Effector memory CD8-positive, alpha-beta T cell (primary cell): ENCODE measurements around the gene CDCA8.

Source experiments
- ATAC-seq: fragments of 150-1000 bp; cut with Tn5 transposase; replicated peaks from 2 replicates; pipeline ENCODE4 v1.10.0; 2021; ENCODE audit warnings: mild to moderate bottlenecking, moderate library complexity
- DNase-seq, 3 experiments: peaks; one replicate each; pipeline ENCODE4 v3.0.0; 2021
- H3K27ac Mint-ChIP-seq, 2 donors: one replicate each; pipeline ENCODE4 v1.8.0; 2022; ENCODE audit warnings: mild to moderate bottlenecking in 2 of 2, mixed read lengths in 2 of 2, moderate library complexity in 2 of 2
- H3K27me3 Mint-ChIP-seq, 2 donors: one replicate each; pipeline ENCODE4 v1.8.0; 2022; ENCODE audit warnings: mixed read lengths in 2 of 2
- H3K36me3 Mint-ChIP-seq: one replicate; pipeline ENCODE4 v1.8.0; 2022; ENCODE audit warnings: mild to moderate bottlenecking, moderate library complexity, mixed read lengths; ENCODE audit not compliant: insufficient read depth
- H3K4me1 Mint-ChIP-seq, 2 donors: one replicate each; pipeline ENCODE4 v1.8.0; 2022; ENCODE audit warnings: low read depth in 2 of 2, mixed read lengths in 2 of 2
- H3K4me3 Mint-ChIP-seq, 2 donors: one replicate each; pipeline ENCODE4 v1.8.0; 2022; ENCODE audit warnings: mild to moderate bottlenecking in 2 of 2, mixed read lengths in 2 of 2, moderate library complexity in 2 of 2
- H3K9me3 Mint-ChIP-seq, 2 donors: one replicate each; pipeline ENCODE4 v1.8.0; 2022; ENCODE audit warnings: mixed read lengths in 2 of 2

The CDCA8 gene

DNA sequence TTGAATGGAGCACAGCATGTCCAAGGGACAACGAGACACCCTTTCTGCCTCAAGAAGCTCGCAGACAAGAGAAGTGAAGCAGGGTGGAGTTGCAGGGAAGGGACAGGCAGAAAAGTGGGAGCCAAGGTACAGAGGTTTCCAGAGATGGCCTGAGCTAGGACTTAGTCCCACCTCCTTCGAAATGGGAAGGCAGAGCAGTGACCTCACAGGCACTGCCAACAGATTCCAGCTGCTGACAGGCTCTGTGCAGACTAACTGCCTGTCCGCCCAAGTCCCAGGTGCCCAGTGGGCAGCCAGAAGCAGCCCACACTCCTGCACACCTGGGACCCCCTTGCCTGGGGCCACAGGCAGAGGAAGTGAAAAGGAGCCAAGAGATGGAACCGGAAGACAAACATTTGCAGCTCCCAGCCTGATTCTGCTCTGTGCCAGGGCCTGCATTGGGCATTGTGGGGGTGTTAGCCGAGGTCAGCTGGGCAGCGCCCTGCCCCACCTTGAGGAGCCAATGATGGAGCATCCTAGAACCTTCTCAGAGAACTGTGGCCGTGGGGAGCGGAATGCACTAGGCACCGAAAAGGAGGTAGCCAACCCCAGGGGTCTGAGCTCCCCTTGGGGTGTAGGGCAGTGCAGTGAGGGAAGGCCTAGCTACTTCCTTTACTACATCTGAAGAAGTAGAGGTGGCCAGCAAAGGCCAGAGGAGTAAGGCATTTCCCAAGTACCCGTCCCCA is 30.1 kb upstream of the CDCA8 start:
- ATAC-seq (no peak), DNase-seq (no peak)
- no peaks in the 10 kb centered on the region for H3K4me1 Mint-ChIP-seq
- peaks cover 11 to 53% of the 10 kb centered on the region in 2 donors for H3K27me3 Mint-ChIP-seq
- no peak overlapping the region for H3K4me3 Mint-ChIP-seq
- H3K27ac Mint-ChIP-seq: no peak overlapping the region
- no peaks in the 10 kb centered on the region for H3K9me3 Mint-ChIP-seq
- no peaks in the 10 kb centered on the region for H3K36me3 Mint-ChIP-seq

DNA sequence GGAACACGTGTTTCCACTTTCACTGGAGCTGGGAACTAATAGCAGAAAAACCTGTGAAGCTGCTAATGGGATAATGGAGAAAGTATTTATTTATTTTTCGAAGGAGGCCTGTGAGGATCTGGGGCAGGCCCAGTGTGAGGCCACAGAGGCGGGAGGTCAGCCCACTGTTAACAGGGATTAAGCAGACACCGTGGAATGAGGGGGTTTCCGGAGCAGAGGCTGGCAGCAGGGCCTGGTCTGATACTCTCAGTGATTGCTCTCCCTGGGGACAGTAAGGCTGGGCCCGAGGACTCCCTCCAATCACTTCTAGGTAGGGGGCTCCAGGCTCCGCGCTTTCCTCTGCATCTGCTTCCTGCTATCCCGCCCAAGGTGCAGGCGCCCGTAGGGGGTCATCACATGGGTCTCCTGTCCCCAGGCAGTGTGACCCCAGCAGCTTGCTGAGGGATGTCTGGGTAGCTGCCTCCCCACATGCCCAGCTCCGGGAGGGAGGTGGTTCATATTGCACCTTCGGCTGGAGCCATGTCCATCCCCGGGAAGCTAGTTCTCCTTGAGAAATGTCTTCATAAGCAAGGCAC is 28.8 kb upstream of the CDCA8 start:
- ATAC-seq (no peak), DNase-seq (no peak)
- H3K9me3 Mint-ChIP-seq: no peaks in the 10 kb centered on the region
- no peaks in the 10 kb centered on the region for H3K36me3 Mint-ChIP-seq
- peaks cover 11 to 40% of the 10 kb centered on the region in 2 donors for H3K27me3 Mint-ChIP-seq
- H3K27ac Mint-ChIP-seq: no peak overlapping the region
- H3K4me1 Mint-ChIP-seq: no peaks in the 10 kb centered on the region
- no peak overlapping the region for H3K4me3 Mint-ChIP-seq

DNA sequence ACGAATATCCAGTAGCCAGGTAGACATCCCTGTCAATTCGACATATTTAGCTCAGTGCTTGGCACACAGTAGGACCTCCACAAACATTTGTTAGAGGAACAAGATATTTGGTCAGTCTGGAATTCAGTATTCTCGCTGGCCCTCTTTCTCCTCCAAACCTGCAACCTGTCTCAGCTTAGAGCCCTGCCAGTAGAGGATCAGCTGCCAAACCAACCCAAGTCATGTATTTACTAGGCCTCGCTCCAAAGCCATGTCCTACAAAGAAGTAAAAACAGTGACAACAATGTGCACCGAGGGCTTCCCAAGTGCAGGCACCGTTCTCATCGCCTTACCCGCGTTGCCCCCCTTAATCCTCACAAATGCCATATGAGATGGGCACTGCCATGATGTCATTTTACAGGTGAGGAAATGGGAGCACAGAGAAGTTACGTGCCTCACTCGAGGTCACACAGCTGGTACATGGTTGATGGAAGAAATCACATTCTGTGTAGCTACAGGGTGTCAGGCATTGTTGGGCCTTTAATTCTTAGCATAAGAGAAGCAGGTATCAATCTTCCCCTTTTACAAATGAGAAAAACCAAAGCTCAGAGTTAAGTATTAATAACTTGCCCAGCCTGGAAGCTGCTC is 26.0 kb upstream of the CDCA8 start:
- DNase-seq (no peak), ATAC-seq (no peak)
- no peaks in the 10 kb centered on the region for H3K36me3 Mint-ChIP-seq
- no peaks in the 10 kb centered on the region for H3K9me3 Mint-ChIP-seq
- H3K4me3 Mint-ChIP-seq: no peak overlapping the region
- no peak overlapping the region for H3K27ac Mint-ChIP-seq
- H3K27me3 Mint-ChIP-seq: peaks cover 3 to 24% of the 10 kb centered on the region in 2 donors
- no peaks in the 10 kb centered on the region for H3K4me1 Mint-ChIP-seq

DNA sequence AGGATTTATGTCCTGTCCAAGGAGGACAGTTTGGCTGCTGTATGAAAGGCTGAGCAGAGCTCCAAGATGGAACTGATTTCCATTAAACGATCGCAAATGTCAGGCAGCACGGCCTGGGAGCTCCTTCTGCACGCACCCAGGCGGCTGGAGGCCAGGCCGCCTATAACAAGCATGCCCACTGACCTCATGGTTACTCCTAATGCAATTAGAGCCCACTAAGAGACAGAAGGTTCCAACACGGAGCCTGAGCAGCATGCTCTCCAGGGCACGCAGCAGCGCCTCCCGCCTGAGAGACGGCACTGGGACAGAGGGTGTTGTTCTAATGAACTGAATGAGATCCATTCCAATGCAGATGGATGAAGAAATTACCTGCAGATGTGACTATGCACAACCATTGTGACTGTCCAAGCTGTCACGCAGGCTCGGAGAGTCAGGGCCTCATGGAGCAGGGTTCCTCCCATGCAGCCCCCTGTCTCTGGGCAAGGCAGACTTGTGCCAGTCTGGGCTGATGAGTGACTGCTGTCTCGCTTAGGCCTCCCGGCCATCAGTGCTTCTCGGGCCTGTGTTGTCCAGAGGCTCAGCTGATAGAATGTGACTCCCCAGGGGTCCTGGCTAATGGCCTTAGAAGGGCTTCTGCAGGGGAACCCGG is 25.2 kb upstream of the CDCA8 start:
- no peaks in the 10 kb centered on the region for H3K9me3 Mint-ChIP-seq
- H3K4me3 Mint-ChIP-seq: no peak overlapping the region
- no peaks in the 10 kb centered on the region for H3K4me1 Mint-ChIP-seq
- peaks cover 8 to 24% of the 10 kb centered on the region in 2 donors for H3K27me3 Mint-ChIP-seq
- H3K36me3 Mint-ChIP-seq: no peaks in the 10 kb centered on the region
- no peak overlapping the region for H3K27ac Mint-ChIP-seq
- ATAC-seq: no peak
- DNase-seq: no peak

DNA sequence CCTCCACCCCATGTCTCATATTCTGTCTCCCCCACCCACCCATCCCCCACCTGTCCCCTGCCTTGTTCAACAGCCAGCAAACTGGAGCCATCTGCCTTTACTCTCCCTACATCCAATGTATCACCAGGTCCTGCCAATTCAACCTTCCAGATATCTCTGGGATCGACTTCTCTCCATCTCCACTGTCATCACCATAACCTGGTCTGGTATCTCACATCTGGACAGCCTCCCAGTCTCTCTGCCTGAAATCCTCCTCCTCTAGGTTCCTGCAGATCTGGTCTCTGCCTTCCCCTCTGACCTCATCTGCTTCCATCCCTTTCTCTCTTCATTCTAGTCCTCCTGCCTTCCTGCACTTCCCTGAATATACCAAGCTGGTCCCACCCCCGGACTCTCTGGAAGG is 22.2 kb upstream of the CDCA8 start:
- Mint-ChIP-seq H3K4me3 (no peak overlapping the region), H3K27me3 (peaks cover 8 to 19% of the 10 kb centered on the region in 2 donors), H3K4me1 (peaks cover 10 to 13% of the 10 kb centered on the region in 2 donors), H3K9me3 (no peaks in the 10 kb centered on the region), H3K27ac (no peak overlapping the region), H3K36me3 (peaks cover 6% of the 10 kb centered on the region)
- DNase-seq: no peak
- ATAC-seq: no peak

DNA sequence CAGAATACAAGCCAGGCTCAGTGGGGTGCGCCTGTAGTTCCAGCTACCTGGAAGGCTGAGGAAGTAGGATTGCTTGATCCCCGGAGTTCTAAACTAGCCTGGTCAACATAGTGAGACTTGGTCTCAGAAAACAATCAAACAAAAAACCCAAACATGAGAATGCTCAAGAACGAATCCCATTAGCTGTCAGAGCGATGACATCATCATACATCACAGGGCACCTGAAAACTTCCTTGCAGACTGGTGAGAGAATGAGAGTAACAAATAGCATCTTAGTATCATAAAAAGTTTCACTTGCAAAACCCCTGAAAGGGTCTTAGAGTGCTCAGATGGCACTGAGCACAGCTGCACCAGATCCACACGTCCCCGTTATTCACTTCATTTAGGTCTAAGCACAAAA is 21.1 kb upstream of the CDCA8 start:
- H3K27me3 Mint-ChIP-seq: peaks cover 8 to 11% of the 10 kb centered on the region in 2 donors
- DNase-seq (no peak), ATAC-seq (no peak)
- H3K4me1 Mint-ChIP-seq: peaks cover 10 to 16% of the 10 kb centered on the region in 2 donors
- no peaks in the 10 kb centered on the region for H3K9me3 Mint-ChIP-seq
- H3K4me3 Mint-ChIP-seq: no peak overlapping the region
- H3K36me3 Mint-ChIP-seq: peaks cover 6% of the 10 kb centered on the region
- no peak overlapping the region for H3K27ac Mint-ChIP-seq

DNA sequence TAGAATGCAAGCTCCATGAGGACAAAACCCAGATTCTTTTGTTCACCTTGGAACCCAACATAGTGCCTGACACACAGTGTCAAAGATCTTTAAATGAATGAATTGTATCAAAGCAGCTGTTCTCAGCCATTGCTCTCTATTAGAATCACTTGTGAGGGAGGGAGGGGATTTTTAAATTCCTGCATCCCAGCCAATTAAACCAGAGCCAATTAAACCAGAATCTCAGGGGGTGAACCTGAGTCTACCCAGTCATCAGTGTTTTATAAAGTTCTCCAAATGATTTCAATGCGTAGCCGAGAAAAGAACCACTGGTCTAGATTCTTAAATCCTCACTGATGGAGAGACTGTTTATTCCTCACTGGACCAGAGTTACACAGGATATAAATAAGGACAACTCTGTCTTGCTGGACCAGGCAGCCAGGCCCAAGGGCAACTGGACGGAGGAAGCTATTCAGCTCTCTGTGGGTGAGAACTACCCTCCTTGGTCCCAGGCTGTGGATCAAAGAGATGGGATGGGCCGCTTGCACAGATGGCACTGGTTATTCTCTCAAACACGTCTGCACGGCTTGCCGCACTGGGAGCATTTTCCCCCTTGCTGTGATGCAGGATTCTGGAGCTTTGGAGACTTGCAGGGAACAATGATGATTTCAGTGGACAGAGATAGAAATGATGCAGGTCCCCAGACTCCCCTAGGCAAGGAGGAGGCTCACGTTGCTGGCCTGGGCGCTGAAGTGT is 20.0 kb upstream of the CDCA8 start:
- Mint-ChIP-seq H3K27ac (no peak overlapping the region), H3K9me3 (no peaks in the 10 kb centered on the region), H3K27me3 (peaks cover 8 to 11% of the 10 kb centered on the region in 2 donors), H3K4me3 (no peak overlapping the region), H3K36me3 (peaks cover 6% of the 10 kb centered on the region), H3K4me1 (peaks cover 10 to 16% of the 10 kb centered on the region in 2 donors)
- DNase-seq (no peak), ATAC-seq (no peak)

DNA sequence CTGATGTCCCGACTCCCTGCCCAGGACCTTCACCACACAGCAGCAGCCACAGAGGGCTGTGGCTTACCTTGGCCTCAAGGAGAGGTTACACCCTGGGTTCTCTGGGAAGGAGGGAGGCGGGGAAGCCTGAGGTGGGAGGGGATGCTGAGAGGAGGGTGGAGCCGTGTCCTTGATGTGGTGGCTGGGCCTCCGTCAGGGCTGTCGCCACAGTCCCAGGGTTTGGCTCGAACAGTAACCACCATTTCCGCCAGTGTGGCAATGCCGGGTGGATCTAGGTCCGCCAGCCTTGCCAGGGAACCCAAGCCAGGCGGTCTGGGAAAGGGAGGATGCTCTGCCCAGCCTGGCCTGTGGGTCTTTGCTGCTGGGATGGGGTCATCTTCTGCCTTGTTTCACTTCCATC is 18.4 kb upstream of the CDCA8 start:
- Mint-ChIP-seq H3K27ac (peak overlapping the region in 1 of 2 donors; percentile 55), H3K4me3 (peak overlapping the region; percentile 43 to 67), H3K36me3 (peaks cover 6% of the 10 kb centered on the region), H3K4me1 (peaks cover 10 to 16% of the 10 kb centered on the region in 2 donors), H3K27me3 (peaks cover 8 to 11% of the 10 kb centered on the region in 2 donors), H3K9me3 (no peaks in the 10 kb centered on the region)
- DNase-seq (peak; percentile 61 to 70 (median 67)), ATAC-seq (peak; percentile 98)

DNA sequence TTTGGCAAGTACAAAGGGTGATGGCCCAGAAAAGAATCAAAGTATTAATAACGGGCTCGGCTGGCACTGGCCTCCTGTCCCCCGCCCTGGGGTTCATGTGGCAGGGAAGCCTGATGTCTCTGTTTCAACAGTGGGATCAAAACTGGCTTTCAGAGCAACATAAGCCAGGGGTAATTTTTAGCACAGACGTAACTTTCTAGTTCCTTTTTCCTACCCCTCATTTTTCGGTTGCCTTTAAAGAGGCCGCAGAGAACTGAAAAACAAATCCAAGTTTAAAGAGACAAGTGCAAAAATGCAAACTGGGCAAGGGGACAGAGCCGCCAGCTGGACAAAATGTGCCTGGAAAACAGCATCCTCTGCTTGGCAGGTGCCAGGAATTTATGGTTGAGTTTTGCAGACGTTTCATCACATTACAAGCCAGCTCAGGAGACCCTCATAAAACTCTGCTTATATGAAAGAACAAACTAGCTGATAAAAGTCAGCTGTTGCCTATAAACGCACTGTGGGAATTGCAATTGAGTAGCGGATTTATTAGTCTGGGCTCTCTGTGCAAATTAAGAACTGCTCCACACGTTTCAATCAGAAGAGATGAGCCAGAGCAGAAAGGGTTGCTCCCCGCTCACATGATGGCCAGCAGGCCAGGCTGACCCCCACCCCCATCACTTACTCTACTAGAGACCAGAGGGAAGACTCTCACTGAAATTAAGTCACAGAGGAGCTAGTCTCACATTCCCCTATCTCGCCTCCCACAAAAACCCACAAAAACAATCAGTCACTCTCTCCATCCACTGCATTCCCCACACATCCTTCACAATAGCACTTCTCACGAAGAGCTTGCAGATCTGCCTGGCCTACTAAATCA is 15.8 kb upstream of the CDCA8 start:
- Mint-ChIP-seq H3K4me1 (peaks cover 10 to 16% of the 10 kb centered on the region in 2 donors), H3K4me3 (no peak overlapping the region), H3K9me3 (no peaks in the 10 kb centered on the region), H3K36me3 (peaks cover 11% of the 10 kb centered on the region), H3K27me3 (peaks cover 3 to 6% of the 10 kb centered on the region in 2 donors), H3K27ac (no peak overlapping the region)
- ATAC-seq (no peak), DNase-seq (no peak)

DNA sequence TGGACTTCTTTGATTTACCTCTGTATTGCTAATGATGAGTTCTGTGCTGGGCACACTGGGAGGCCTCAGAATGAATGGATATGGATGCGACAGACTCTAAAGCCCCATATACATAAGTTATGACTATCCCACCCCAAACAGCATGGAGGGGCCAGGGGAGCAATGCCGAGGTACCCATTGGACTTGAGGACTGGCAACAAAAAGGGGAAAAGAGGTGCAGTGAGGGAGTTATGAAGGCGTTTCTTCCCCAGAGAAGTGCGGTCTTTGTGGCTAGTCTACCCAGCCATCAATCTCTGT is 15.2 kb upstream of the CDCA8 start:
- no peak overlapping the region for H3K27ac Mint-ChIP-seq
- peaks cover 12% of the 10 kb centered on the region for H3K36me3 Mint-ChIP-seq
- no peak for DNase-seq
- H3K9me3 Mint-ChIP-seq: no peaks in the 10 kb centered on the region
- H3K4me3 Mint-ChIP-seq: no peak overlapping the region
- H3K27me3 Mint-ChIP-seq: peaks cover 0 to under 1% of the 10 kb centered on the region in 2 donors
- no peak for ATAC-seq
- H3K4me1 Mint-ChIP-seq: peaks cover 10 to 16% of the 10 kb centered on the region in 2 donors

DNA sequence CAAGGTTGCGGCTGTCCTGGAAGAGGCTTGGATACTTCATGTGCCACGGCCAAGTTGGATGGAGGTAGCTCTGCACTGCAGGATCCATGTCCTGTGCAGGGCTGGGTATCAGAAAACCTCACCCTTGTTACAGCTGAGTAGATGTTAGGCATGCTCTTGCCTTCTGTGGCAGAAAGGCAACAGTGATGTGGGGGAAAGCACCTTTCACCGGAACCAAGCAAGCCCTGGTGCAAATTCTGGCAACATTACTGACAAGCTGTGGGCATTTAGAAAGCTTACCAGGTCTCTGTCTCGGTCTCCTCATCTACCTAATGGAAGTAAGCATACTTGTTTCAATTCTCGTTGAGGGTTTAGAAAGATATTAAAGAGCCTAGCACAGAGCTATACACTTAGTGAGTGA is 14.5 kb upstream of the CDCA8 start:
- Mint-ChIP-seq H3K4me3 (no peak overlapping the region), H3K9me3 (no peaks in the 10 kb centered on the region), H3K4me1 (peaks cover 10 to 14% of the 10 kb centered on the region in 2 donors), H3K27me3 (no peaks in the 10 kb centered on the region), H3K36me3 (peaks cover 20% of the 10 kb centered on the region), H3K27ac (peak overlapping the region in 1 of 2 donors; percentile 67)
- DNase-seq (no peak), ATAC-seq (no peak)

DNA sequence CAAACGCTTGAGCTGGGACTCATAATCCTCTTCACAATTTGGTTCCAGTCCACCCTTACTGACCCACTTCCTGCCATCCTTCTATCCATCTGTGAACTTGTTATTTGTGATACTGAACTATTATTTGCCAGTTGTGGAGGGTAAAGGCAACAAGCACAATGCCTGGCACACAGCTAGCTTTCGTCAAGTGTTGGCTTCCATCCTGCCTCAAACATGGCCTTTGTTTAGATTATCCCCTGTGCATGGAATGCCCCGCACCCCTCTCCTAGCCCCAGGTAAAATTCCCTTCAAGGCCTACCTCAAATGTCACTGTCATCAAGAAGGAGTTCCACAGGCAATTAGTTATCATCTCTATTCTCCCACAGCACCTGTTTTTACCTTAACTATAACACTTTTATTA is 11.4 kb upstream of the CDCA8 start:
- peaks cover 32% of the 10 kb centered on the region for H3K36me3 Mint-ChIP-seq
- no peaks in the 10 kb centered on the region for H3K27me3 Mint-ChIP-seq
- no peak for DNase-seq
- ATAC-seq: no peak
- no peak overlapping the region for H3K4me3 Mint-ChIP-seq
- H3K4me1 Mint-ChIP-seq: no peaks in the 10 kb centered on the region
- no peaks in the 10 kb centered on the region for H3K9me3 Mint-ChIP-seq
- H3K27ac Mint-ChIP-seq: no peak overlapping the region
